Activated CD4-positive, CD25-positive, alpha-beta regulatory T cell treated with anti-CD3 and anti-CD28 coated beads, Interleukin-2, amount 50 U/mL, for 16 hours (primary cell): Measurements from ENCODE around the gene NACAD.

ENCODE experiments used
- DNase-seq: peaks from one replicate; pipeline ENCODE4 v3.0.0-alpha.2; 2020; ENCODE audit warnings: low read depth, low spot score

NACAD gene

GRCh38 chr7:45089341-45089891 lies 647 bp upstream of the NACAD start:
- no peak for DNase-seq

GRCh38 chr7:45088146-45088701 lies 545 bp downstream of the NACAD start:
- no peak for DNase-seq

- DNase-seq = no peak
These were observed 1.2 kb downstream of the NACAD start for GRCh38 chr7:45087301-45088145.

DNA sequence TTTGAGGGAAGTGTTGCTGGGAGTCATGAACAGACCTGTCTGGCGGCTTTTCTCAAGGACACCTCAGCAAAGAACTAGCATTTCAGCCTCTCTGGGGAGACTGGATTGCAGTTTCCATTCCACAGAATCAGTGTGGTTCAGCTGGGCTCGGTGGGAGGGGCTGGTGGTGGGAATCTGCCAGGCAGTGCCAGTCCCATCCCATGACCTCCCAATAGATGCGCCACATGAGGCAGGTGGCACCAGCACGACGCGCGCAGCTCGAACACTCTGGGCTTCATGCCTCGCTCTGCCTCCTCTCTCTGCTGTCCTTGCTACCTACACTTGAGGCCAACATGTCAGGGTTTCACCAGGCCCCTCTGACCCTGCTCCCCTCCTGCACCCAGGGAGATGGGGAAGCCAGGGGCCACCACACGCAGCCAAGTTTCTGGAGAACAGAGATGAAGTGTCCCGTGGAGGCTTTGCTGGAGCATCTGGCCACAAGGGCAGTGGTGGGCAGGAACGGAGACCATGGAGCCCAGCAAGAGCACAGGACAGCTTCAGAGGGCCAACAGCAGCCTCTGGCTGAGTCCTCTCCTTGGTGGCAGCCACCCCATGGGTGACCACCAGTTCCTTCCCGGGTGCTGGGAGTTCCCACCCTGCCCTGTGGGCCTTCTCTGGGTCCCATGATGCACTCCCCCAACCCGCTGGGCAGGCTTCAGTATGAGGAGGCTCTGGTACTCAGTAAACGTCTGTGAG lies 2.3 kb downstream of the NACAD start:
- no peak for DNase-seq

DNA sequence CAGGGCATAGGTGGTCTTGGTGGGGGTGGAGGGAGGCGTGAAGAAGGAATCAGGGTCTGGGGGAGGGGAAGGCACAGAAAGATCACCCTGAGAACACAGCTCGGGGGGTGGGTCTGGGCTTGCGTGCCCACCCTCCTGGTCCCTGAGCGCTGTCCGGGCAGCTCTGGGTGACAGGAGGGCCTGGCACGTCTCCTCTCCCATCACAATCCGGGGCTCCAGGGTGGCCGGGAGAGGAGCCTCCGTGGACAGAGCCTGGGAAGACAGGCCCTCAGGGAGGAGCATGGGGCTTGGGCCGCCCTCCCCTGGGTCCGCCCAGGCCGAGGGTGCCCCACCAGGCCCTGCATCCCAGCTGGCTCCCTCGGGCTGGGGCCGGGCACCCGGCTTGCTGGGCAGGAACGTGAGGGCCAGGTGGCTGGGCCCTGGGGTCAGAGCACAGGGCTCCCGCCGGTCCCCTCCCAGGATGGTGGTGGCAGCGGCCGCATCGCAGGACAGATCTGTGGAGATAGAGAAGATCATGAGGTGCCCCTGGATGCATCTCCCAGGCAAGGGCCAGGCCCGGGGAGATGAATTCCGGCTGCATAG lies 3.1 kb downstream of the NACAD start:
- DNase-seq = no peak

- DNase-seq = no peak
These were observed 3.7 kb downstream of the NACAD start for GRCh38 chr7:45084901-45085618.

DNA sequence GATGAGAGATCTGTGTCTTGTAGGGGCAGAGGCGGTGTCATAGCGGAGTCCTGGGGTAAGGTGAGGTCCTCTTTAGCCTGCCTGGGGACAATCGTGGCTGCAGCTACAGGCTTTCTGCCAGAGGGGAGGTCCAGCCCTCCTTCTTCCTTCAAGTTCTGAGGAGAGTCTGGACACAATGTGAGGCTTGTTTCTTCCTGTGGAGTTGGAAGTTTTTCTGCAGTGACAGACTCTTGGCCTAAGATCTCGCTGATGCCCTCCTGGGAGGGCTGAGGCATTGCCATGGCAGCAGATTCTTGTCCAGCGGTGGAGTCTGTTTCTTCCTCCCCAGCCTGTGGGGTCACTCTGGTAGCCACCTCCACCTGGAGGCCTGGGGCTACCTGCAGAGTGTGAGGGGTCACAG lies 4.4 kb downstream of the NACAD start:
- DNase-seq = no peak

- no peak for DNase-seq
These were observed 5.9 kb downstream of the NACAD start for GRCh38 chr7:45082831-45083331.

- no peak for DNase-seq
These were observed 6.5 kb downstream of the NACAD start for GRCh38 chr7:45082031-45082830.

GRCh38 chr7:45081670-45081974 lies 7.1 kb downstream of the NACAD start:
- DNase-seq = no peak

DNA sequence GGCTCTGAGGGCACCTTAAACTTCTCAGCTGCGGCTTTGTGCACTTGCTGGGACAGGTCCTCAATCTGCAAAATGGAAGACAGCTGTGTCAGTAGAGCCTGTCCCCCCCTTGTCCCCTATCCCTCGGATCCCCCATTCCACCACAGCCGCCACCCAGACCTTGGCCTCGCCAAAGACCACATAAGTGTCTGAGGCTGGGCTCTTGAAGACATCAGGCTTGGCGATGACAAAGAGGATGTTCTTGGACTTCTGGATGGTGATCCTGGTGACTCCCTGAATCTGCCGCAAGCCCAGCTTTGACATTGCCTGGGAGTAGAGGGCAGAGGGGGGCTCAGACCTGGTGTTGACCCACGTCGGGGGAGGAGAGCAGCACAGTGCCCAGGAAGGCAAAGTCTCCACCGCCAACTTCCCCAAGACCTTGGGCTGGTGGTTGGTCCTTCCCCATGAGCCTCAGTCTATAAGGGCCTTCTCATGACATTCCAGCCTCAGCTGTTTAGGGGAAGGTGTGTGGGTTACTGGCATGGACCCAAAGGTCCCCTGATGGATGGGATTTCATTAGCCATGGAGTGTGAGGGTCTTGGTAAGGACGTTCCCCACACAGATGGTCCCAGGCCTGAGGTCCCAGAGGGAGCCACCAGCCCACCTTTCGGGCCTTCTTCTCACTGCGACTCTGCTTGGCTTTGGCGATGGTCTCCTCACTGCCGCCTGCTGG lies 7.7 kb downstream of the NACAD start:
- DNase-seq = no peak

GRCh38 chr7:45080265-45080957 lies 8.4 kb downstream of the NACAD start:
- DNase-seq = no peak

- DNase-seq = no peak
These were observed 10.6 kb downstream of the NACAD start for GRCh38 chr7:45078125-45078681.

- DNase-seq = no peak
These were observed 11.2 kb downstream of the NACAD start for GRCh38 chr7:45077579-45077978.

DNA sequence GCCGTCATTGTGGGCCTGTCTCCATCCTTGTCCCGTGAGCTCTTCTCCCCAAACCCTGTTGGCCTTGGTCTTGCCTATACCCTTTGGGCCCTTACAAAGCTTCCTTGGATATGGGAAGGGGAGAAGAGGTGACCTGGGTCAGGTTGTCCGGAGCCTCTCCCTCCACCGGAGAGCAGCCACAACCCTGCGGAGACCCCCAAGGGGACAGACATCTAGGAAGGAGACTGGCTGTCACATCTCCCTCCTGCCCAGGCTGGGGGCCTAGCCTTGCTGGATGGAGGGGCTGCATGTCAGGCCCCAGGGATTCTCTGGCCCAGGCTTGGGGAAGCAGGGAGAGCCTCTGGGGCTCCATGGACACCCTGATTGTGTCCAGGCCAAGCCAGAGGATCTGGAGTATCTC lies 11.8 kb downstream of the NACAD start:
- no peak for DNase-seq

- no peak for DNase-seq
These were observed 12.6 kb downstream of the NACAD start for GRCh38 chr7:45075871-45076796.

GRCh38 chr7:45075355-45075644 lies 13.5 kb downstream of the NACAD start:
- no peak for DNase-seq
